BLaER1 treated with 17β-estradiol and CSF1 and Interleukin-3, amounts not matched to agents 10 nM and 100 nM (cell line): Measurements from ENCODE around the gene CCDC97.
A peak's percentile ranks its signal among the peaks of the same experiment; 100 is the strongest.
"Not testable (repeated sequence)": the region's sequence is repeated elsewhere in the genome, so short reads cannot be mapped to it uniquely, and the experiment has no call there.

ENCODE experiments used
- H3K27ac ChIP-seq, 11 experiments: shearing (Covaris generic); formaldehyde crosslinking; 2 replicates each; pipeline ENCODE4 v1.8.1; 2022
- H3K27me3 ChIP-seq, 11 experiments: shearing (Covaris generic); formaldehyde crosslinking; 2 replicates each; pipeline ENCODE4 v1.8.1; 2022
- H3K36me3 ChIP-seq, 11 experiments: shearing (Covaris generic); formaldehyde crosslinking; 2 replicates each; pipeline ENCODE4 v1.8.1; 2022
- H3K4me1 ChIP-seq, 10 experiments: shearing (Covaris generic); formaldehyde crosslinking; 2 replicates each; pipeline ENCODE4 v1.8.1; 2022
- H3K4me2 ChIP-seq, 11 experiments: shearing (Covaris generic); formaldehyde crosslinking; 2 replicates each; pipeline ENCODE4 v1.8.1; 2022
- H3K4me3 ChIP-seq, 10 experiments: shearing (Covaris generic); formaldehyde crosslinking; 2 replicates each; pipeline ENCODE4 v1.8.1; 2022
- H3K9ac ChIP-seq, 11 experiments: shearing (Covaris generic); formaldehyde crosslinking; 2 replicates each; pipeline ENCODE4 v1.8.1; 2022
- H3K9me3 ChIP-seq, 11 experiments: shearing (Covaris generic); formaldehyde crosslinking; replicated peaks in 1 of 11; 2 replicates each; pipeline ENCODE4 v1.8.1; 2022
- H4K20me1 ChIP-seq, 11 experiments: shearing (Covaris generic); formaldehyde crosslinking; 2 replicates each; pipeline ENCODE4 v1.8.1; 2022
- Cebpa-rat ChIP-seq, 11 experiments: shearing (Covaris generic); IDR thresholded peaks; 2 replicates each; pipeline ENCODE4 v1.8.1; 2022

Gene CCDC97

GRCh38 chr19:41269055-41269454 lies 40.9 kb upstream of the CCDC97 start:
- Histone ChIP-seq H3K4me1 (peaks cover 22 to 28% (median 26%) of the 10 kb centered on the region in 10 experiments), H3K36me3 (peaks cover 64 to 83% (median 78%) of the 10 kb centered on the region in 11 experiments), H3K4me3 (no peak overlapping the region), H3K27ac (no peak overlapping the region), H4K20me1 (peaks cover 53 to 88% (median 80%) of the 10 kb centered on the region in 11 experiments), H3K9me3 (no peaks in the 10 kb centered on the region), H3K4me2 (no peak overlapping the region), H3K27me3 (no peaks in the 10 kb centered on the region), H3K9ac (no peak overlapping the region; a peak in 1 of 22 replicates)
- TF ChIP-seq Cebpa-rat (IDR thresholded peaks at IDR 0.05) = no peak

GRCh38 chr19:41269571-41269970 lies 40.4 kb upstream of the CCDC97 start:
- H3K4me3 ChIP-seq = no peak overlapping the region
- TF ChIP-seq Cebpa-rat (IDR thresholded peaks at IDR 0.05) = no peak
- H3K36me3 ChIP-seq = peaks cover 69 to 88% (median 83%) of the 10 kb centered on the region in 11 experiments
- peaks cover 22 to 28% (median 26%) of the 10 kb centered on the region in 10 experiments for H3K4me1 ChIP-seq
- H3K9me3 ChIP-seq = no peaks in the 10 kb centered on the region
- no peak overlapping the region for H3K27ac ChIP-seq
- H4K20me1 ChIP-seq = peaks cover 58 to 93% (median 85%) of the 10 kb centered on the region in 11 experiments
- no peak overlapping the region for H3K9ac ChIP-seq
- no peak overlapping the region for H3K4me2 ChIP-seq
- no peaks in the 10 kb centered on the region for H3K27me3 ChIP-seq

GRCh38 chr19:41273076-41273475 lies 36.9 kb upstream of the CCDC97 start:
- Histone ChIP-seq H3K27me3 (no peaks in the 10 kb centered on the region), H3K27ac (no peak overlapping the region), H3K9ac (0 out of 22 replicates have a peak overlapping the region, but pooled peaks of 3 of the 11 experiments have one; percentile 19 to 26 (median 20)), H3K4me3 (no peak overlapping the region), H4K20me1 (peaks cover 40 to 100% (median 95%) of the 10 kb centered on the region in 11 experiments), H3K36me3 (peaks cover 100% of the 10 kb centered on the region in 11 experiments), H3K9me3 (no peaks in the 10 kb centered on the region), H3K4me1 (peaks cover 0 to 6% (median under 1%) of the 10 kb centered on the region in 10 experiments; a peak in 6 of 20 replicates), H3K4me2 (no peak overlapping the region)
- TF ChIP-seq Cebpa-rat (IDR thresholded peaks at IDR 0.05) = no peak

- Histone ChIP-seq H3K36me3 (peaks cover 100% of the 10 kb centered on the region in 11 experiments), H3K4me1 (peaks cover 0 to 6% (median 0%) of the 10 kb centered on the region in 10 experiments; a peak in 3 of 20 replicates), H3K4me3 (no peak overlapping the region), H3K27me3 (no peaks in the 10 kb centered on the region), H3K9me3 (no peaks in the 10 kb centered on the region), H3K4me2 (no peak overlapping the region), H3K27ac (no peak overlapping the region), H4K20me1 (peaks cover 51 to 100% (median 94%) of the 10 kb centered on the region in 11 experiments), H3K9ac (no peak overlapping the region)
- TF ChIP-seq Cebpa-rat (IDR thresholded peaks at IDR 0.05) = no peak
Observed at GRCh38 chr19:41274802-41275201, 35.2 kb upstream of the CCDC97 start.

GRCh38 chr19:41276231-41276630 lies 33.7 kb upstream of the CCDC97 start:
- no peaks in the 10 kb centered on the region for H3K27me3 ChIP-seq
- peaks cover 100% of the 10 kb centered on the region in 11 experiments for H3K36me3 ChIP-seq
- no peaks in the 10 kb centered on the region for H3K9me3 ChIP-seq
- H3K4me3 ChIP-seq = no peak overlapping the region
- peaks cover 54 to 100% (median 94%) of the 10 kb centered on the region in 11 experiments; a peak in 21 of 22 replicates for H4K20me1 ChIP-seq
- TF ChIP-seq Cebpa-rat (IDR thresholded peaks at IDR 0.05) = peak in 8 of 11 experiments; percentile 21 to 86 (median 50); a peak in 11 of 22 replicates
- H3K4me2 ChIP-seq = no peak overlapping the region
- peaks cover 0 to 3% (median 0%) of the 10 kb centered on the region in 10 experiments; a peak in 1 of 20 replicates for H3K4me1 ChIP-seq
- no peak overlapping the region for H3K9ac ChIP-seq
- no peak overlapping the region for H3K27ac ChIP-seq

GRCh38 chr19:41278478-41278877 lies 31.5 kb upstream of the CCDC97 start:
- H3K4me3 ChIP-seq = no peak overlapping the region
- peaks cover 98 to 100% (median 100%) of the 10 kb centered on the region in 11 experiments for H3K36me3 ChIP-seq
- no peaks in the 10 kb centered on the region for H3K9me3 ChIP-seq
- H3K27me3 ChIP-seq = no peaks in the 10 kb centered on the region
- H3K4me1 ChIP-seq = peaks cover 0 to 3% (median 0%) of the 10 kb centered on the region in 10 experiments; a peak in 1 of 20 replicates
- H3K27ac ChIP-seq = no peak overlapping the region
- peaks cover 36 to 97% (median 86%) of the 10 kb centered on the region in 11 experiments; a peak in 21 of 22 replicates for H4K20me1 ChIP-seq
- no peak overlapping the region for H3K9ac ChIP-seq
- no peak for TF ChIP-seq Cebpa-rat (IDR thresholded peaks at IDR 0.05)
- H3K4me2 ChIP-seq = no peak overlapping the region

GRCh38 chr19:41288673-41289530 lies 21.1 kb upstream of the CCDC97 start:
- Histone ChIP-seq H3K4me3 (no peak overlapping the region), H3K27me3 (no peaks in the 10 kb centered on the region), H3K9ac (0 out of 22 replicates have a peak overlapping the region, but pooled peaks of 1 of the 11 experiments have one; percentile 8), H3K4me2 (no peak overlapping the region), H3K27ac (no peak overlapping the region), H3K9me3 (no peaks in the 10 kb centered on the region), H3K36me3 (peaks cover 98 to 99% (median 98%) of the 10 kb centered on the region in 11 experiments), H3K4me1 (no peaks in the 10 kb centered on the region; a peak in 1 of 20 replicates), H4K20me1 (peaks cover 46 to 97% (median 91%) of the 10 kb centered on the region in 11 experiments; a peak in 20 of 22 replicates)
- no peak for TF ChIP-seq Cebpa-rat (IDR thresholded peaks at IDR 0.05)

GRCh38 chr19:41289814-41290213 lies 20.2 kb upstream of the CCDC97 start:
- H3K4me2 ChIP-seq, H3K4me1 ChIP-seq, H3K4me3 ChIP-seq, H3K27ac ChIP-seq, H3K27me3 ChIP-seq, H3K9ac ChIP-seq, H3K9me3 ChIP-seq: not testable (repeated sequence)
- H4K20me1 ChIP-seq = peaks cover 41 to 97% (median 90%) of the 10 kb centered on the region in 11 experiments; a peak in 20 of 22 replicates
- peaks cover 98 to 99% (median 98%) of the 10 kb centered on the region in 11 experiments for H3K36me3 ChIP-seq

- peaks cover 36 to 53% (median 51%) of the 10 kb centered on the region in 10 experiments for H3K4me1 ChIP-seq
- H3K4me3 ChIP-seq = no peak overlapping the region
- peaks cover 18 to 100% (median 97%) of the 10 kb centered on the region in 11 experiments; a peak in 20 of 22 replicates for H4K20me1 ChIP-seq
- TF ChIP-seq Cebpa-rat (IDR thresholded peaks at IDR 0.05) = no peak
- H3K36me3 ChIP-seq = peaks cover 81 to 100% (median 98%) of the 10 kb centered on the region in 11 experiments
- H3K27me3 ChIP-seq = no peaks in the 10 kb centered on the region
- no peak overlapping the region for H3K27ac ChIP-seq
- H3K4me2 ChIP-seq = no peak overlapping the region
- H3K9ac ChIP-seq = no peak overlapping the region
- no peaks in the 10 kb centered on the region for H3K9me3 ChIP-seq
Observed at GRCh38 chr19:41294393-41294792, 15.6 kb upstream of the CCDC97 start.
